Measurements from ENCODE around the gene ZSCAN20. TPM values are rescaled to one million over a fixed set of nuclear protein-coding genes. Genes with fewer than 3 reads are reported as not detected.
A peak's percentile ranks its signal among the peaks of the same experiment; 100 is the strongest.

Gene ZSCAN20
- total and polyA plus RNA-seq, 2 of the 4 experiments (the other 2 are of a cell fraction) = 2.1 to 11.1 TPM

DNA sequence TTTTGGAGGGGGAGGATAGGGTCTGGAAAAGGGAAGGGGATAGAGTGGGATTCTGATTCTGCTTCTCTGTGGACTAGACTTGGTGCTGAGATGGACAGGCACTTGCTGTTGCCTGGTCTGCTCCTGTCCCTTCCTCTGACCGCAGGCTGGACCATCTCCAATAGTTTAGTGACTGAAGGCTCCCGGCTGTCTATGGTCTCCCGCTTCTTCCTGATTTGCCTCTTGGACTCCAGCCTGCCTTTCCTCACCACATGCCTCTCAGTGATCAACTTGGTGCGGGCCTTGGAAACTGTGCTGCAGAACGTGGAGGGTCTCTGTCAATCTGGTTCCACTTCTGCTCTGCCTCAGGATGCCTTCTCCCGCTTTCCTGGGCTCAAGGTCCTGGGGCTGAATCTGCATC is 6.3 kb upstream of the ZSCAN20 start:
- H2BK5ac ChIP-seq (ENCODE audit: low read depth, low read length, poor library complexity, severe bottlenecking) = no peak overlapping the region
- ChIA-PET POLR2A (ENCODE audit: unreplicated experiment) (no interaction called here), CTCF (no interaction called here)
- peaks cover 14% of the 10 kb centered on the region; the same call in 1 of the 2 replicates for H3K4me1 ChIP-seq (ENCODE audit: control insufficient read depth, insufficient read depth, low read length)
- no TSS peak for BruUV-seq (replicated peaks)
- H3K79me1 ChIP-seq (ENCODE audit: low read depth in 1 of 2, low read length in 2 of 2) = no peaks in the 10 kb centered on the region
- peak overlapping the region; percentile 47 for H2AFZ ChIP-seq (replicated peaks; ENCODE audit: low read length, poor library complexity)
- no peak overlapping the region for H3K18ac ChIP-seq (ENCODE audit: low read depth, low read length)
- H3K4me2 ChIP-seq (ENCODE audit: low read depth, low read length) = no peak overlapping the region
- H2BK15ac ChIP-seq (ENCODE audit: low read depth, low read length) = no peak overlapping the region; the same call in 2 of the 3 replicates
- 0 out of 2 replicates have a peak overlapping the region, but pooled peaks have one; percentile 6 for H3K4ac ChIP-seq (ENCODE audit: low read depth, low read length)
- H3K56ac ChIP-seq (ENCODE audit: extremely low read depth, insufficient read depth, low read length) = no peak overlapping the region
- intact Hi-C loops (cut with micrococcal nuclease) = no loop called here
- no peaks in the 10 kb centered on the region for H4K20me1 ChIP-seq (ENCODE audit: insufficient read depth, low read length)
- dilution Hi-C loops (cut with HindIII; ENCODE audit: low sequenced_read_pairs, unreplicated experiment) = no loop called here
- no peak overlapping the region; a peak in 1 of 4 replicates for H4K8ac ChIP-seq (ENCODE audit: low read depth in 2 of 2, low read length in 2 of 2)
- 23% methylated on average over 4 of the region's 6 CpGs; no CpG with 5 or more reads in 1 of the 2 experiments for WGBS, 2 experiments (ENCODE audit: extremely low coverage in 2 of 2, insufficient read length in 1 of 2)
- no peak overlapping the region for H2AK5ac ChIP-seq (ENCODE audit: low read depth, low read length)
- TF ChIP-seq MAZ (IDR thresholded peaks at IDR 0.05; ENCODE audit: borderline replicate concordance, low read depth, low read length) = no peak
- TF ChIP-seq RAD21 (IDR thresholded peaks at IDR 0.05; ENCODE audit: low read length) = no peak
- no peak for TF ChIP-seq BHLHE40 (IDR thresholded peaks at IDR 0.05; ENCODE audit: low read depth, low read length)
- TF ChIP-seq, protein P1, sequence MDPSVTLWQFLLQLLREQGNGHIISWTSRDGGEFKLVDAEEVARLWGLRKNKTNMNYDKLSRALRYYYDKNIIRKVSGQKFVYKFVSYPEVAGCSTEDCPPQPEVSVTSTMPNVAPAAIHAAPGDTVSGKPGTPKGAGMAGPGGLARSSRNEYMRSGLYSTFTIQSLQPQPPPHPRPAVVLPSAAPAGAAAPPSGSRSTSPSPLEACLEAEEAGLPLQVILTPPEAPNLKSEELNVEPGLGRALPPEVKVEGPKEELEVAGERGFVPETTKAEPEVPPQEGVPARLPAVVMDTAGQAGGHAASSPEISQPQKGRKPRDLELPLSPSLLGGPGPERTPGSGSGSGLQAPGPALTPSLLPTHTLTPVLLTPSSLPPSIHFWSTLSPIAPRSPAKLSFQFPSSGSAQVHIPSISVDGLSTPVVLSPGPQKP (IDR thresholded peaks at IDR 0.05; ENCODE audit: borderline replicate concordance, low read depth, low read length) = no peak
- no peak for TF ChIP-seq RCOR1 (IDR thresholded peaks at IDR 0.05; ENCODE audit: insufficient replicate concordance, low read length)
- TF ChIP-seq, protein P2, sequence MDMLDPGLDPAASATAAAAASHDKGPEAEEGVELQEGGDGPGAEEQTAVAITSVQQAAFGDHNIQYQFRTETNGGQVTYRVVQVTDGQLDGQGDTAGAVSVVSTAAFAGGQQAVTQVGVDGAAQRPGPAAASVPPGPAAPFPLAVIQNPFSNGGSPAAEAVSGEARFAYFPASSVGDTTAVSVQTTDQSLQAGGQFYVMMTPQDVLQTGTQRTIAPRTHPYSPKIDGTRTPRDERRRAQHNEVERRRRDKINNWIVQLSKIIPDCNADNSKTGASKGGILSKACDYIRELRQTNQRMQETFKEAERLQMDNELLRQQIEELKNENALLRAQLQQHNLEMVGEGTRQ (IDR thresholded peaks at IDR 0.05; ENCODE audit: low read depth, low read length) = no peak
- no peak for TF ChIP-seq CHD1 (IDR thresholded peaks at IDR 0.05; ENCODE audit: low read depth, low read length)
- no peak for TF ChIP-seq MAFK (IDR thresholded peaks at IDR 0.05; ENCODE audit: low read depth, low read length)
- TF ChIP-seq, protein P3, sequence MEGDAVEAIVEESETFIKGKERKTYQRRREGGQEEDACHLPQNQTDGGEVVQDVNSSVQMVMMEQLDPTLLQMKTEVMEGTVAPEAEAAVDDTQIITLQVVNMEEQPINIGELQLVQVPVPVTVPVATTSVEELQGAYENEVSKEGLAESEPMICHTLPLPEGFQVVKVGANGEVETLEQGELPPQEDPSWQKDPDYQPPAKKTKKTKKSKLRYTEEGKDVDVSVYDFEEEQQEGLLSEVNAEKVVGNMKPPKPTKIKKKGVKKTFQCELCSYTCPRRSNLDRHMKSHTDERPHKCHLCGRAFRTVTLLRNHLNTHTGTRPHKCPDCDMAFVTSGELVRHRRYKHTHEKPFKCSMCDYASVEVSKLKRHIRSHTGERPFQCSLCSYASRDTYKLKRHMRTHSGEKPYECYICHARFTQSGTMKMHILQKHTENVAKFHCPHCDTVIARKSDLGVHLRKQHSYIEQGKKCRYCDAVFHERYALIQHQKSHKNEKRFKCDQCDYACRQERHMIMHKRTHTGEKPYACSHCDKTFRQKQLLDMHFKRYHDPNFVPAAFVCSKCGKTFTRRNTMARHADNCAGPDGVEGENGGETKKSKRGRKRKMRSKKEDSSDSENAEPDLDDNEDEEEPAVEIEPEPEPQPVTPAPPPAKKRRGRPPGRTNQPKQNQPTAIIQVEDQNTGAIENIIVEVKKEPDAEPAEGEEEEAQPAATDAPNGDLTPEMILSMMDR (conservative IDR thresholded peaks at IDR 0.05; ENCODE audit: low read depth, low read length) = no peak
- TF ChIP-seq NFE2L2 (IDR thresholded peaks at IDR 0.05; ENCODE audit: low read depth, low read length) = no peak
- no peak for TF ChIP-seq POLR2A (IDR thresholded peaks at IDR 0.05; ENCODE audit: low read depth, low read length)
- TF ChIP-seq SMC3 (IDR thresholded peaks at IDR 0.05; ENCODE audit: low read depth, low read length) = no peak
- H4K91ac ChIP-seq (ENCODE audit: insufficient read depth, low read depth, low read length) = no peak overlapping the region
- no peak overlapping the region for H3K4me3 ChIP-seq (ENCODE audit: insufficient read depth, low read depth, low read length)
- H2BK20ac ChIP-seq (ENCODE audit: low read depth, low read length) = 0 out of 2 replicates have a peak overlapping the region, but pooled peaks have one; percentile 13
- H3K36me3 ChIP-seq (ENCODE audit: control insufficient read depth, insufficient read depth, low read length) = no peaks in the 10 kb centered on the region
- in situ Hi-C loops (cut with MboI; ENCODE audit: low sequenced_read_pairs) = loop anchor here (5.0 to 10.0 kb wide), 3 partner anchors 169 to 371 kb away; no protein-coding TSS in a partner anchor
- no peak overlapping the region for H3K27ac ChIP-seq (ENCODE audit: insufficient read depth, low read length)
- DNase-seq (no peak), ATAC-seq (ENCODE audit: low read depth) (no peak)
- no peaks in the 10 kb centered on the region for H3K27me3 ChIP-seq (ENCODE audit: control insufficient read depth, insufficient read depth, low read length)
- peak overlapping the region; percentile 31; the same call in 1 of the 2 replicates for H4K5ac ChIP-seq (ENCODE audit: low read depth, low read length)
- H3K23ac ChIP-seq (ENCODE audit: low read depth, low read length) = no peak overlapping the region; the same call in 1 of the 2 replicates
- H3K9ac ChIP-seq (ENCODE audit: low read depth, low read length) = no peak overlapping the region
- H3K9me3 ChIP-seq (ENCODE audit: control insufficient read depth, insufficient read depth, low read length) = no peaks in the 10 kb centered on the region
- H2AK9ac ChIP-seq (replicated peaks; ENCODE audit: low read depth, low read length, poor library complexity) = peak overlapping the region; percentile 28
- no peak overlapping the region for H2BK120ac ChIP-seq (ENCODE audit: low read depth, low read length)
- H3K14ac ChIP-seq (replicated peaks; ENCODE audit: low read depth, low read length) = peak overlapping the region; percentile 45; the same call in 1 of the 2 replicates
- peaks cover 13% of the 10 kb centered on the region for H3K9me1 ChIP-seq (ENCODE audit: insufficient read depth, low read length)

Measured in IMR-90 (cell line).